Activated T-cell treated with anti-CD3 and anti-CD28 coated beads, Interleukin-2, amount 50 U/mL, for 1 hour (primary cell): Measurements from ENCODE around the gene TMEM200B.
A peak's percentile ranks its signal among the peaks of the same experiment; 100 is the strongest.
"Not testable (repeated sequence)": the region's sequence is repeated elsewhere in the genome, so short reads cannot be mapped to it uniquely, and the experiment has no call there.

ENCODE experiments used
- DNase-seq: peaks from one replicate; pipeline ENCODE4 v3.0.0-alpha.2; 2020

TMEM200B gene

DNA sequence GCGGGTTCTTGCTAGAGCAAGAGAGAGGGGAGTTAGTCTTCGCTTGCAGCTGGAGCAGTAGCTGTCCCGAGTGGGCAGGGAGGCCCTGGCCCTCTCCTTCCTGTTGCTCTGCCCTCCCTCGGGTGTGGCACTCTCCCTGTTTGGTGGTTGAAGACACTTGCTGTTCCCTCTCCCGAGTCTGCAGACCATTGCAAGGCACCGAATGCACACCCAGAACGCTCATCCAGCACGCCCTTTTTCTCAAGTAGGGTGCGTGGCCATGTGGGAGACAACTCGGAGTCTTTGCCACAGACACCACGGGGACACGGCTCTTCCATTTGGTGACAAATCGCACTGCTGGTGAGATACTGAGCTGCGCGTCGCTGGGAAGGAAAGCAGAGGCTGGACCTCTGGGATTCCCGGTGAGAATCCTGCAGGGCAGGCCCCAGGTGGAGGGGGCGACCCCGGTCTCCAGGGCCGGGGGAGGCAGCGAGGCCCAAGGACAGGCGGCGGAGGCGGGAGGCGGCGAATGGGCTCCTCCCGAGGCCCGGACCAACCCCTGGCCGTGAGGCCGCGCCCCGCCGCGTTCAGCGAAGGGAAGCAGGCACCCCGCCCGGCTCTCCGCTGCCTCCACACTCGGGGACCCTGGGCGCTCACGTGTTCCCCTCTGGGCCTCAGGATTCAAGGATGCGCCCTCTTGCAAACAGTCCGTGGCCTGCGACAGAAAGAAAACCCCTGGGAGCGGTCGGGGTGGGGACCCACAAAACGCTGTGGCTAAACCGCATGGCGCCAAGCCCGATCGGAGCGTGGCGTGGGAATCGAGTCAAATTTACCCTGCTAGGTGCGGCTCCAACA is 10.4 kb upstream of the TMEM200B start:
- no peak for DNase-seq

DNA sequence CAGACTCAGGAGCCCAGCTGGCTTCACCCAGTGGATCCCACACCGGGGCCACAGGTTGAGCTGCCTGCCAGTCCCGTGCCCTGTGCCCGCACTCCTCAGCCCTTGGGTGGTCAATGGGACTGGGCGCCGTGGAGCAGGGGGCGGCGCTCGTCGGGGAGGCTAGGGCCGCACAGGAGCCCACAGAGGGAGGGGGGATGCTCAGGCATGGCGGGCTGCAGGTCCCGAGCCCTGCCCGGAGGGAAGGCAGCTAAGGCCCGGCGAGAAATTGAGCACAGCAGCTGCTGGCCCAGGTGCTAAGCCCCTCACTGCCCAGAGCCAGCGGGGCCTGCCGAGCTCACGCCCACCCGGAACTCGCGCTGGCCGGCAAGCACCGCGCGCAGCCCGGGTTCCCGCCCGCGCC is 7.4 kb upstream of the TMEM200B start:
- DNase-seq = not testable (repeated sequence)

DNA sequence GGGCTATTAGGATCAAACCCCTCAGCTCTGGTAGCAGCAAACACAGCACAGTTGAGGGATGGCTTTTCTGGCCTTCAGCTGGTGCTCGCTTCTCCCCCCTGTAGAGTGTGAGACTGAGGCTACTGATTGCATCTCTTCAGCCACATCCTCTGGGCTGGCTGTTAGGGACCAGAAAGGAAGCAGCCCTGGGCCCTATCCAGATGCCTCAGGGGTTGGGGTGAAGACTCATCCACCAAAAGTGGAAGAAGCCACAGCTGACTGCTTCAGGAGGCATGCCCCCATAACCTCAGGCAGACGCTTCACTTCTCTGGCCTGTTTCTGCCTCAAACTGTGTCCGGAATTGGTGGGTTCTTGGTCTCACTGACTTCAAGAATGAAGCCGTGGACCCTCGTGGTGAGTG is 6.2 kb upstream of the TMEM200B start:
- DNase-seq = no peak

DNA sequence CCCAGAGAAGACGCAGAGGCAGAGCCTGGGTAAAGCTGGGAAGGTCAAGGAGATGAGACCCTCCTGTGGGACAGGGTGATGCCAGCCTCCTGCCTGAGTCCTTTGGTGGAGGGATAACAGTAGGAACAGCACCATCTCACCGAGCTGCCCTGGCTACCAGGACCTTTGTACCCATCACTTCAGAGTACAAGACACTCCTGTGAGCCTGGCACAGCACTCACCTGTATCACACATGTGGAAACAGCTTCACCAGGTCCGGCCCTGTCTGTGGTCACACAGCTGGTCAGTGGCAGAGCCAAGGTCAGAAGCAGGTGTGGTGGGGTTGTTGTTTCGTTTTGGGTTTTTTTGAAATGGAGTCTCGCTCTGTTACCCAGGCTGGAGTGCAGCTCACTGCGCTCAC is 5.0 kb upstream of the TMEM200B start:
- no peak for DNase-seq

DNA sequence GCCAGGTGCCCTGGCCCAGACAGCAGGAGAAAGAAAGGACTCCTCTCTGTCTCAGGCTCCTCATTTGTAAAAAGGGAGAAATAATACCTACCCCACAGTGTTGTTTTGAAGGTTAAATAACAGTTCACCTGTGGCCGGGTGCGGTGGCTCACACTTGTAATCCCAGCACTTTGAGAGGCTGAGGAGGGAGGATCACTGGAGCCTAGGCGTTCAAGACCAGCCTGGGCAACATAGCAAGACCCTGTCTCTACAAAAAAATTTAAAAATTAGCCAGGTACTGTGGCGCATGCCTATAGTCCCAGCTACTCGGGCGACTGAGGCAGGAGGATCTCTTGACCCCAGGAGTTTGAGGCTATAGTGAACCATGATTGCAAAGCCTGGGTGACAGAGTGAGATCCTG is 2.5 kb upstream of the TMEM200B start:
- DNase-seq = no peak

DNA sequence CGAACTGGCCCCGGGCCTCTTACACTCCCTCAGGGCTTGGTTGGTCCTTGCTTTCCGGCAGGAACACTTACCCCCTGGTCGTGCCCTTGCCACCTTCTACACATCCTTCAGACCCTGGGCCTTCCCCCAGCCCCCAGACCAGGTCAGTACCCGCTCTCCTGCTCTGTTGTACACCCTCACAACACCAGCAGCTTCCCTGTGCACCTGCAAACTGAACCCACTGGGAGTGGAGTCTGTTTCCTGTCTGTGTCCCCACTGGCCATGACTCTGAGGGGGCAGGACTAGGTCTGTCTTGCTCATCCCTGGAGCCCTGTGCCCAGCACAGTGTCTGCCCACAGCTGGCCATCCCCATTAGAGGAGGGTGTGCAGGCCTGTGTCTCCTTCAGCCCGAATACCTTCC is 2.1 kb upstream of the TMEM200B start:
- no peak for DNase-seq

DNA sequence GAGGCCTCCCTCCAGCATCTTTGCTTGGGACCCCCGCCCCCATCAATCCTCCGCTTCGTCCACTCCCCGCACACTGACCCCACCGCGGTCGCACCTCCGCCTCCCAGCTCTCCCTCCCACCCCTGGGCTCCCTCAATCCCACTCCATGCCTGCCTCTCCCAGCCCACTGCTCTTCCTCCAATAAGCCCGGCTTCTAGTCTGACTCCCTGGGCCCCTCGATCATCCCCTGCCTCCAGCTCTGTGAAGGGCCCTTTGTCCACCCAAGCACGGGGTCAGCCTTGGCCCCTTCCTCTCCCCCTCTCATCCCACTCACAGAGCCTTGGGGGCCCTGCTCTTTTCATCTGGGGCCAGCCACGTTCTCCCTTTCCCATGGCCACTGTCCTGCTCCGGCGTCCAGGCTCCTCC is 1.5 kb upstream of the TMEM200B start:
- DNase-seq = no peak

DNA sequence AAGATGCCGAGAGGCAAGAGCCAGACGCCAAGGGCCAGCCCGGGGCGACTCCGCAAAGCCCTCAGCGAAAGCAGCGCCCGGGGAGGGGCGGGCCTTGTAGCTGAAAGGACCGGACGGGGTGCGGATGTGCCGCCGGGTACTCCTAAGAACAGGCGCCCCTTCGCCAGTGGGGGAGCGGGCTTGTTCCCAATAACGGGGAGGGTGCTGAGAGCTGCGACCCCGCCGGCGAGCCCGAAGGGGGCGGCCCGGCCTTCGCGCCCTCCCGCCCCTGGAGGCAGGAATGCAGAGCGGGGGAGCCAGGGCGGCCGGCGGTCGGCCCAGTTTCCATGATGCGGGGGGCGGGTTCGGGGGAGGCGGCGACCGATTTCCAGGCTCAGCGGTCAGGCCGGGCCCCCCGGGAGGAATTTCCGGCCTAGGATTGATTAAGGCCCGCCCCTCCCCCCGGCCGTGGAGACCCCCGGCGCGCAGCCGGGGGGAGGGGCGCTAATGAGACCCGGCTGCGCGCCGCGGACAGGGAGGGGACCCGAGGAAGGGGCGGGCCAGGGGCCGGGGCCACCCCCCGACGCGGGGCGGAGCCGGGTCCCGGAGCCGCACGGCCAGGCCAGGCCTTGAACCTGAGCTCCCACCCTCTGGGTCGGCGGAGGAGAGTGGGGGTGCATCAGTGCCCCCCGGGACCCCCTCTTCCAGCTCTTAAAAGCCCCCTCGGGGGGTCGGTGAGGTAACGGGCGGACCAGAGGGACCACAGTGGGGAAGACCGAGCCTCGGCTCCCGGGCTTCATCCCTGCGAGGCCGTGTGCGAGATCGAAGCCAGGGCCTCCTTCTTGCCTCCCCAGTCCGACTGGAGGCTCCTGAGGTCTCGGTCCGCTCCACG is 898 bp upstream of the TMEM200B start:
- peak; percentile 68 for DNase-seq

DNA sequence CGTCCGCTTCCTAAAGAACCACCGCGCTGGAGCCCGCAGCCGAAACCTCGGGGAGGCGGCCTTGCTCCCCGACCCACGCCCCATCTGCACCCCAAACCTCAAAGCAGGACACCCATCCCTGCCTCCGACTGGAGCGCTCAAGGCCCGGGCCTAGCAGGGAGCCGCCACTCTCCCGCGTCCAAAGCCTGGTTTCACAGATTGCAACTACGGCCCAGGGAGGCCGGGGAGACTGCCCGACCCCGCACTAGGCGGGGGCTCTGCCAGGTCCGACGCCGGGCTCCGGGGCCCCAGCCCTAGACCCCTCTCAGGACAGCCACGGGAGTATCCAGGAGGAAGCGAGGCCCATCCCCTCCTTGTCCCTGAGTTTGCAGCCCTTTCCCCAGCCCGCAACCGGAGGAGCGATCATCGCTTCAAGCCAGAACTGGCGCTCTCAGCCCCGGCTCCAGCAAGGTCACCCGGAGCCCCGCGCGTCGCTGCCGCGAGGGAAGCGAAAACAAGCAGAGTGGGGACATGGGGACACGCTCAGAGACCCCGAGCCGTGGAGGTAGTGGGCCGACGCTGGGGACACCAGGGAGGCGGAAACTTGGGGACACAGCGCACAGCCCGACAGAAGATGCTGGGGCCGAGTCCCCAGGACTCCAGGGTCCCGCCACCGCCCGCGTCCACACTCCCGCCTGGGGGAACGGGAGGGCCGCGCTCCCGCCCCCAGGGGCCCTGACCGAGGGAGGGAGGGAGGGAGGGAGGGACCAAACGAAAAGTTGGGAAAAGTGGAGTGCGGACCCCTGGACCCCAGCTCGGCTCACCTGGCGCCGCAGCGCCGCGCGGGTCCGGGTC is 433 bp downstream of the TMEM200B start:
- DNase-seq = peak; percentile 51

DNA sequence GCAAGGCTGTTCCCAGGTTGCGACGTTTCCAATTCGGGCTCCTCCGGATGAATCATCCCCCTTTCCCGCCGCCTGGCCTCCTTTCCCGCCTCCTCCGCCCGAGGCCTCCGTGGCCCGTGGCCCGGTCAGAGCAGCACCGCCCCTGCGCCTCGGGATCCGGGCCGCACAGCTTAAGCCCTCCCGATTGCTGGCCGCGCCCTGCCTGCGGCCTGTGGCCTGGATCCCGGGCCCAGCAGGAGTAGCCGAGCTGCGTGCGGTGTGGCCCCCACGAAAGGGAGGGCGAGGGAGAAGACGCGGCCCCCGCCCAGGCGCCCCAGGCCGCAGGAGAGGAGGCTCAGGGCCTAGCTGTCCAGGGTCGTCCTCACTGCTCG is 1.0 kb downstream of the TMEM200B start:
- DNase-seq = peak; percentile 38

DNA sequence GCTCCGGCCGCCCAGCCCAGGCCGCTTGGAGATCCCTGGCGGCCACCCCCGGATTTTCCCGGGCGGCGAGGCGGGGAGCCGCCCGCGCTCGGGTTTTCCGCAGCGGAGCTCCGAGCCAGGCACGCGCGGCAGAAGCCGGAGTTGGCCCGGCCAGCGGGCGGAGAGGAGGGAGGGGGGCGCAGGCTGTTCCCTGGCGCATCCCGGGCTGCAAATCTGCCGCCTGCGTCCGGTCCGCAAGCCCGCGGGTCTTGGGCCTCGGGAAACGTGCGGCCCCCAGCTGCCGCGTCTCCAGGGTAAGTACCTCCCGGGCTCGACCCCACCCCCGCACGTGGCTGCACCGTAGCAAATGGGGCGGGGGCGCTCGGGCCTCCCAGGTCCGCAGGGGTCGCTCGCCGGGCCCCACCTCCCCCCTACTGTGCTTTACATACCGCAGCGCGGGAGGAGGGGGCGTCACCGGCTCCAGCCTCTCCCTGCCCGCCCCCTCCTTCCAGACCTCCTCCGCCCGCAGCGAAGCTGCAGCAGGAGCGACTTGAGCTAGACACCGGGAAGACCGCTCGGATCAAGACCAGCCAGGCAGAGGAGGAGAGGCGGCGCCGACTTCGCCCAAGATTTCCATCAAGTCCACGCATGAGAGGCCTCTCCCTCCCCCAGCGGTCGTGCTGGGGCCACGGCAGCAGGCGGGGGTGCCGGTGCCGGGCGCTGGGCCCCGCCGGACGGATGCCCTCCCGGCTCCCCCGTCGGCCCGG is 1.6 kb downstream of the TMEM200B start:
- peak; percentile 32 for DNase-seq

DNA sequence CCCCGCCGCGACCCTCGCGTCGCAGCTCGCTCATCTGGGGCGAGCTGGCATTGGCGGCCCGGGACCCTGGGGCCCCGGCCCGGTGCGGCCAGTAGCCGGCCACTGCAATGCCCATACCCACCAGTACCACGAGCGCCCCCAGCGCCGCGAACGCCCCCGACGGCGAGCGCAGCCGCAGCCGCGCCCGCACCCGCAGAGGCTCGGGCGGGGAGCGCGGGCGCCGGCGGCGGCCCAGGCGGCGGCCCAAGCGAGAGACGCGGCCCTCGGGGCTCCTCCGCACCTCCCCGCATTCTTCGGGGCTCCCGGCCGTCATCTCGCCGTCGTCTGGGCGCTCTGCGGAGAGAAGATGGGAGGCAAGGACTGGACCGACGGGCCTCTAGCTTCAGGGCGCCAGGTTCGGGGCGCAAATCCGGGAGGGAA is 2.2 kb downstream of the TMEM200B start:
- no peak for DNase-seq

DNA sequence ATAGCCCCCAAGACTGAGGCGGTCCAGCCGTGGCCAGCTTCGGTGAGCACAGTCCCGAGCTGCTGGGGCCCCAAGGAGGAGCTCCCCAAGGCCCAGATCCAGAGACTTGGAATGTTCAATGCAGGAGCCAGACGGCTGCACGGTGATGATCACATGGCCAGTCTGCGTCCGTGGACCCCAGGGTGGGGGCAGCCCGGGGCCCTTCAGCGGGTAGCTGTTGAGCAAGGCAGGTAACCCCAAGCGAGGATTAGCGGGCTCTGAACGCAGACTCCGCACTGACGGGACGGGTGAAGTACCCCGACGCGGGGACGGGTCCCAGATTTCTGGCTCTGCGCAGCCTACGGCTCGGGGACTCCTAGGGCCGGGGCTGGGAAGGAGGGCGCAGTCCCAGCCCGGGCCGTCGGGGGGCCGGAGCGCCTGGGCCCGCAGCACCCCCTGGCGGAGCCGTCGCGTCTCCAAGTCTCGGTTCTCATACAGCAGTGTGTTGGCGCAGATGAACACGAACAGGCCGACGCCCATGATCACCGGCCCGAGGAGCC is 2.7 kb downstream of the TMEM200B start:
- peak; percentile 74 for DNase-seq

DNA sequence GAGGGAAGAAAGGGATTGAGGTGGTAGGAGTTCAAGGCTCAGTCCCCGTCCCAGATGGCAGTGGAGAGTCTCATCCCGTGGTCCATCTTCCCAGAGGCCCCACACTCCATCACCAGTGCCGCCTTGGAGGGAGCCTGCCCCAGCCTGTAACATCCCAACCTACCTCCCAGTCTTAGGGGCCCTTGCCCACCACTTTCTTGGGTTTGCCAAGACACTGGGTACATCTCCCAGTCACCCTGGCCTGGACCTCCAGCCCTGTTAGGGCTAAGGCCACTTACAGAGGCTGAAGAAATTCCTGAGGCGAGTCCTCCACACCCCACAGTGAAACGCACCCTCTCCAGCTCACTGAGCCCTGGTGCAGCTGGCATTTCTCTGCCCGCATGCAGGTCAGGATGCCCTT is 3.3 kb downstream of the TMEM200B start:
- no peak for DNase-seq

DNA sequence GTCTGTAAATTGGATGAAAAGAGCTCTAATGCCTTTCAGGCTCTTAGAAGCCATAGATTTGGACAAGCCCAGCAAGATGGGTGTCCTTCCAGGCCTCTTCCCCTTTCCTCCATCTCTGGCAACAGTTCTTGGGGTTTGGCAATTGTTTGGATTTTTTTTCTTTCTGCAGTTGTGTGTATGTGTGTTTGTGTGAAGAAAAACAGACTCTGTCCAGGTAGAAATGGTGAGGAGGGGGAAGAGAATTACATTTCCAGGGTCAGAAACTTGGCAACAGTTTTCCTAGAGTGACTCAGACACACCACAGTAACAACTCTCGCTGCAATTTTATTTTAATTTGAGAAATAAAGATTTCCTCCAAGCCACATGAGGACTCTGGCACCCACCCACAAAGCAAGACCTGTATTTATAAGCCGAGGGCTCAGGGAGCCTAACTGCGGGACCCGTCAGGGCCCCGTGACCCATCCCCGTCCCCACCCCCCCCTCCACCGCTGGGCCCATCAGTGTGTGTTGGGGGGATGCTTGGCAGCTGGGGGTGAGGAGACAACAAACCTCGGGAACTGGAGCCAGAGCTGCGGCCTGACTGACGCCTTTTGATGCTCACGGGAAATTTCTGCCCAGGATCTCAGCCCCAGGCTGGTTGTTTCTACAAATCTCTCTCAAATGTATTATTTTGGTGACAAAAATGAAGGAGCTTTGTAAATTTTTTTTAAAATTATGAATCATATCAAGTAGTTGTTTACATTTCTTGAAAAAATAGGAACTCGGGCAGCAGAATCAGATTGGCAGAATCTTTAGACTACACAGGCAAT is 4.4 kb downstream of the TMEM200B start:
- no peak for DNase-seq

DNA sequence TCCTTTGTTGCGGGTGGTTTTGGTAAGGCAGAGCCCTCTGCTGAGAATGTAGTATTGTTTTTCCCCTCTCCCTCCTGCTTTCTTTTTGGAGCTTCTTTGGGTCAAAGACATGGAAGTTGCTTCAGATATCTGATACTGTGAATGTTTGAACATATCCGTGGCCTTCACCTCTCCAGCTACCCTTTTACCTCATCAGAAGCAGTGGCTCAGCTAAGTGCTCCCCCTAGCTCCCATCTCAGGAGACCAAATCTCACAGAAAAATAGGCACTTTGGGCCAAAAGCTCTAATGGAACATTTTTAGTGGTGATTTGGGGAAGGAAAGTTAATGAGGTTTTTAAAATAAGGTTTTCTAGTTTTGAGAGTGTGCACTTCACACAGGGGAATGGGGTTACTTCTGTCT is 6.3 kb downstream of the TMEM200B start:
- no peak for DNase-seq

DNA sequence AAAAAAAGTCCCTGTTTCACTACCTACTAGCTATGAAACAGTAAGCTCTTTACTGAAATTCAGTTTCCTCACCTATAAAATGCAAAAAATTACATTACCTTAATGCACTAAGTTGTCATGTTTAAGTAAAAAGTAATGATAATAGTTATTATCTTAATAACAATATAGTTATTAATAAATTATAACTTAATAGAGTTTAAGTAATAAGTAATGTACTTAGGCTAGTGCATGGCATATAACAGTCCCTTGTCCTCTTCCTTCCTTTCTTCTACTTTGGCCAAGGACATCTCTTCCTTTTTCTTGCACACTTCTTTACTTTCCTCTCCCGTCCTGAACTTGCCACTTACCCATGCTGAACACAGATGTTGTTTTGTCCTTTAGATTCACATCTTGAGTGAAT is 9.0 kb downstream of the TMEM200B start:
- DNase-seq = no peak

DNA sequence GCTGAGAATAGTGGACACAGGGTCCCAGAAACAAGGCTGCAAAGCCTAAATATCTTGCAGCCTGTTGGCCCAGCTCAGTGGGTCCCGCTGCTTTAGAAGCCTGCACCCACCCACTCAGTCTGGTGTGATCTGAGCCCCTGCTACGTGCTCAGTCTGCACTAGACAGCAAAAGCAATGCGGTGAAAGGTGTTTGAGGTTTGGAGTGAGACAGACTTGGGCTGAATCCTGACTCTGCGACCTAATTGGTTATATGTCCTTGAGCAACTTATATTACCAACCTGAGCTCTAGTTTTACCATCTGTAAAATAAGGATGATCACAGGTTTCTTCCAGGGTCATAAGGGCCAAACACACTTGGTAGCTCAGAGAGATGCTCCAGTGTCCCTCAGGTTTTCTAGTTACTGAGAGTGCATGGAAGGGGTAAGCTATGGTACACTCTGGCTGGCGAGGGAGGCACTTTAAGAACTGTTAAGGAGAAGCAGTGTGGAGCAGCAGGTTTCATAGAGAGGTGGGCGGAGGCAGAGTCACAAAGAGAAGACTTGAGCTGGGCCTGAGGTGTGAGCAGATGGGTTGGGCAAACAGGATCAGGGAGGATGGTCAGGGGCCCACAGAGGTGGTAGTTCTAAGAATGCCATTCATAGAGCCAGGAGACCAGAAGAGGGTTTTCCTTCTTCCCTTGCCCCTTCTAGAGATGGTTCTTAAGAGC is 10.1 kb downstream of the TMEM200B start:
- no peak for DNase-seq

DNA sequence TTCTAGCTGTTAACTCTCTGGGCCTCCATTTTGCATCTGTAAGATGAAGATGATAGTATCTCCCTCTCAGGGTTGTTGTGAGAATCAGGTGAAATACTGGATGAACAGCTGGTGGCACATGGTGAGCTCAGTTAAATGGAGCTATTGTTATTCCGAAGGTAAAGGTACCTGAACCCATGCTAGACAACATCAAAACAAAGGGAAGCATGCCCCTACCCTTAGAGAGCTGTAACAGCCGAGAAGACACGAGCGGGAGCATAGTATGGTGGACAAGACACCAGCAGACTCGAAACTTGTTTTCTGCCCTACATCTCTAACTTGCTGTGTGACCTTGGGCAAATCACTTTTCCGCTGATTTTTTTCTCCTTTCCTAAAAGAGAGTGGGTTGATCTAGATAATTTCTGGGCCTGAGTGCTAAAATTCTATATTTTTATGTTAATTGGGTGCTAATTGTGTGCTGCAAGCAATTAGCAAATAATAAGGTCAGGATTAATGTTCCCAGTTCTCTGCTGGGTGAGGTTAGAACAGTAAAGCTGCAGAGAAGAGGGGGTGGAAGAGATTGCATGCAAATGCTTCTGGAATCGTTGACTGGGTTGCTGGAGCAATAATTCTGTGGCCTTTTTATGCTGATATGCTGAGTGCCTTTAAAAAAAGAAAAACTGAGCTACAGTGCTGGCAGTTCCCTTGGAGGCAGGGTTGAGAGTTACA is 10.8 kb downstream of the TMEM200B start:
- DNase-seq = no peak

DNA sequence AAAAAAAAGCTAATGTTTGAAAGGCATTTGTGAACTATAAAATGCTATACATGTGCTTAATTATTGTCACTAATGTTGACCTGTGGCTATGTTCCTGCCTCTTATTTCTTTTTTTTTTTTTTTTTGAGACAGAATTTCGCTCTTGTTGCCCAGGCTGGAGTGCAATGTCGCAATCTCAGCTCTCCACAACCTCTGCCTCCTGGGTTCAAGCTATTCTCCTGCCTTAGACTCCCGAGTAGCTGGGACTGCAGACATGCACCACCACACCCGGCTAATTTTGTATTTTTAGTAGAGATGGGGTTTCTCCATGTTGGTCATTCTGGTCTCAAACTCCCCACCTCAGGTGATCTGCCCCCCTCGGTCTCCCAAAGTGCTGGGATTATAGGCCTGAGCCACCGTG is 15.7 kb downstream of the TMEM200B start:
- not testable (repeated sequence) for DNase-seq
